ENCODE results near the gene WDR35.

The WDR35 gene

GRCh38 chr2:19865151-19865550, 124.8 kb downstream of the WDR35 start:
- DNase-seq, result peak; percentile 75

GRCh38 chr2:19864381-19864780, 125.5 kb downstream of the WDR35 start:
- DNase-seq, result no peak

- peak; percentile 75 for DNase-seq
These were observed 126.4 kb downstream of the WDR35 start for GRCh38 chr2:19863303-19864041.

GRCh38 chr2:19861813-19862212, 128.1 kb downstream of the WDR35 start:
- DNase-seq, result no peak
